HG03432 (cell line): ENCODE measurements around the gene CORO2B.
"Not testable (repeated sequence)": the region's sequence is repeated elsewhere in the genome, so short reads cannot be mapped to it uniquely, and the experiment has no call there.

Experiments used
- ATAC-seq: cut with Tn5 transposase; IDR thresholded peaks from one replicate; pipeline ENCODE4 v1.9.1; 2021; ENCODE audit warnings: mild to moderate bottlenecking, moderate library complexity; ENCODE audit not compliant: unreplicated experiment

CORO2B gene

GRCh38 chr15:68667800-68668625 is 89.2 kb downstream of the CORO2B start:
- ATAC-seq = no peak

GRCh38 chr15:68668926-68669600 is 90.3 kb downstream of the CORO2B start:
- no peak for ATAC-seq

GRCh38 chr15:68672251-68672650 is 93.5 kb downstream of the CORO2B start:
- no peak for ATAC-seq

GRCh38 chr15:68672781-68673205 is 94.0 kb downstream of the CORO2B start:
- no peak for ATAC-seq

- no peak for ATAC-seq
Measured at GRCh38 chr15:68674975-68675374, 96.2 kb downstream of the CORO2B start.

GRCh38 chr15:68676011-68676605 is 97.3 kb downstream of the CORO2B start:
- no peak for ATAC-seq

GRCh38 chr15:68676926-68677325 is 98.1 kb downstream of the CORO2B start:
- ATAC-seq = no peak

- no peak for ATAC-seq
Measured at GRCh38 chr15:68677996-68678395, 99.2 kb downstream of the CORO2B start.

- no peak for ATAC-seq
Measured at GRCh38 chr15:68678746-68679145, 100.0 kb downstream of the CORO2B start.

- ATAC-seq = no peak
Measured at GRCh38 chr15:68679161-68679560, 100.4 kb downstream of the CORO2B start.

GRCh38 chr15:68679961-68680371 is 101.2 kb downstream of the CORO2B start:
- ATAC-seq = no peak

GRCh38 chr15:68680756-68681155 is 102.0 kb downstream of the CORO2B start:
- ATAC-seq = not testable (repeated sequence)

GRCh38 chr15:68681836-68682235 is 103.0 kb downstream of the CORO2B start:
- ATAC-seq = no peak

GRCh38 chr15:68682330-68682729 is 103.5 kb downstream of the CORO2B start:
- no peak for ATAC-seq

GRCh38 chr15:68683026-68683425 is 104.2 kb downstream of the CORO2B start:
- ATAC-seq = no peak

- no peak for ATAC-seq
Measured at GRCh38 chr15:68683551-68683950, 104.8 kb downstream of the CORO2B start.

- ATAC-seq = no peak
Measured at GRCh38 chr15:68684476-68684875, 105.7 kb downstream of the CORO2B start.

GRCh38 chr15:68687136-68687735 is 108.4 kb downstream of the CORO2B start:
- ATAC-seq = no peak

- no peak for ATAC-seq
Measured at GRCh38 chr15:68691705-68692104, 112.9 kb downstream of the CORO2B start.

GRCh38 chr15:68693071-68693470 is 114.3 kb downstream of the CORO2B start:
- ATAC-seq = no peak

- no peak for ATAC-seq
Measured at GRCh38 chr15:68694111-68694510, 115.3 kb downstream of the CORO2B start.
